CD14-positive monocyte (primary cell): Measurements from ENCODE around the gene SPIRE1. TPM values are rescaled to one million over a fixed set of nuclear protein-coding genes. Genes with fewer than 3 reads are reported as not detected.

ENCODE experiments used
- DNase-seq, 3 donors: peaks; one replicate each; pipeline ENCODE4 v3.0.0-alpha.2; 2011 to 2022
- H2AFZ ChIP-seq: 2 replicates; pipeline ENCODE4 v1.6.0; 2012; ENCODE audit warnings: mild to moderate bottlenecking, low read depth, low read length, inconsistent platforms; ENCODE audit not compliant: insufficient read depth, poor library complexity, severe bottlenecking
- H3K27ac ChIP-seq, 2 donors: 1 replicate in 1 of 2; 2 replicates in 1 of 2; pipeline ENCODE4 v1.5.1; 2012 to 2013; ENCODE audit warnings: low read length in 2 of 2, control low read depth in 1 of 2, inconsistent platforms in 1 of 2, low read depth in 1 of 2, mild to moderate bottlenecking in 1 of 2
- H3K27me3 ChIP-seq, 2 donors: one replicate each; pipeline versions ENCODE4 v1.6.0 to v1.6.1; 2011 to 2013; ENCODE audit warnings: low read length in 2 of 2; ENCODE audit not compliant: control insufficient read depth in 2 of 2, insufficient read depth in 2 of 2
- H3K36me3 ChIP-seq, 2 donors: replicated peaks in 1 of 2; 1 replicate in 1 of 2; 2 replicates in 1 of 2; pipeline versions ENCODE4 v1.5.1 to v1.6.1; 2012 to 2013; ENCODE audit warnings: low read length in 2 of 2, control low read depth in 1 of 2, inconsistent platforms in 1 of 2, mild to moderate bottlenecking in 1 of 2; ENCODE audit not compliant: insufficient read depth in 2 of 2, control insufficient read depth in 1 of 2
- H3K4me1 ChIP-seq, 2 donors: 1 replicate in 1 of 2; 2 replicates in 1 of 2; pipeline versions ENCODE4 v1.5.1 to v1.6.1; 2012 to 2013; ENCODE audit warnings: low read length in 2 of 2, control low read depth in 1 of 2, inconsistent platforms in 1 of 2, mild to moderate bottlenecking in 1 of 2, moderate library complexity in 1 of 2; ENCODE audit not compliant: insufficient read depth in 2 of 2, control insufficient read depth in 1 of 2
- H3K4me2 ChIP-seq: replicated peaks from 2 replicates; pipeline ENCODE3; 2012; ENCODE audit warnings: low read length, moderate library complexity, mild to moderate bottlenecking; ENCODE audit not compliant: poor library complexity, severe bottlenecking; ENCODE audit errors: extremely low read depth
- H3K4me3 ChIP-seq, 3 experiments: fragments of 200-600 bp in 1 of 3; sonication (generic) in 1 of 3; replicated peaks in 1 of 3; 1 replicate in 2 of 3; 2 replicates in 1 of 3; pipeline ENCODE4 v1.5.1; 2011 to 2013; ENCODE audit warnings: low read length in 3 of 3, mild to moderate bottlenecking in 3 of 3, control low read depth in 2 of 3, low read depth in 2 of 3, inconsistent platforms in 1 of 3, moderate library complexity in 1 of 3
- H3K79me2 ChIP-seq: 2 replicates; pipeline ENCODE4 v1.6.0; 2012; ENCODE audit warnings: mild to moderate bottlenecking, control low read depth, inconsistent platforms, low read length, moderate library complexity; ENCODE audit not compliant: insufficient read depth
- H3K9ac ChIP-seq: 2 replicates; pipeline ENCODE4 v1.6.0; 2017; ENCODE audit warnings: low read length, mild to moderate bottlenecking; ENCODE audit not compliant: insufficient read depth, poor library complexity, severe bottlenecking
- H3K9me3 ChIP-seq, 2 donors: replicated peaks in 1 of 2; 1 replicate in 1 of 2; 2 replicates in 1 of 2; pipeline versions ENCODE4 v1.5.1 to v1.6.1; 2012 to 2013; ENCODE audit warnings: low read length in 2 of 2, control low read depth in 1 of 2; ENCODE audit not compliant: control insufficient read depth in 1 of 2, insufficient read depth in 1 of 2
- H4K20me1 ChIP-seq: 2 replicates; pipeline ENCODE4 v1.6.0; 2012; ENCODE audit warnings: mild to moderate bottlenecking, low read length, control low read depth, moderate library complexity; ENCODE audit not compliant: insufficient read depth
- H3K27ac Mint-ChIP-seq, 7 donors: one replicate each; pipeline ENCODE4 v1.8.0; 2020; ENCODE audit warnings: mild to moderate bottlenecking in 7 of 7, mixed read lengths in 7 of 7, moderate library complexity in 6 of 7, inconsistent platforms in 2 of 7
- H3K27me3 Mint-ChIP-seq, 3 donors: one replicate each; pipeline ENCODE4 v1.8.0; 2021 to 2022; ENCODE audit warnings: low read depth in 3 of 3, mild to moderate bottlenecking in 3 of 3, mixed read lengths in 3 of 3, moderate library complexity in 3 of 3, inconsistent platforms in 1 of 3
- H3K36me3 Mint-ChIP-seq, 2 donors: one replicate each; pipeline ENCODE4 v1.8.0; 2020; ENCODE audit warnings: mixed read lengths in 2 of 2, inconsistent platforms in 1 of 2, mild to moderate bottlenecking in 1 of 2
- H3K4me1 Mint-ChIP-seq: one replicate; pipeline ENCODE4 v1.8.0; 2020; ENCODE audit warnings: mild to moderate bottlenecking, mixed read lengths
- H3K4me3 Mint-ChIP-seq, 2 donors: one replicate each; pipeline ENCODE4 v1.8.0; 2020; ENCODE audit warnings: mild to moderate bottlenecking in 2 of 2, mixed read lengths in 2 of 2, moderate library complexity in 1 of 2
- H3K9me3 Mint-ChIP-seq, 7 donors: one replicate each; pipeline ENCODE4 v1.8.0; 2020 to 2022; ENCODE audit warnings: mixed read lengths in 7 of 7, mild to moderate bottlenecking in 6 of 7, moderate library complexity in 6 of 7, inconsistent platforms in 2 of 7
- WGBS: methylation state at CpG from one replicate; pipeline ENCODE4 v1.1.5; 2013; ENCODE audit warnings: missing lambda C conversion rate; ENCODE audit not compliant: insufficient coverage; 5-methylcytosine and 5-hydroxymethylcytosine counted together
- intact Hi-C, 2 donors: fragments of 100-400 bp; cut with micrococcal nuclease; formaldehyde crosslinking; loops; one replicate each; pipeline versions ENCODE4 v1.15.0 to v1.15.1; 2023
- polyA plus RNA-seq, 3 donors: library from polyadenylated mRNA; depleted of rRNA in 1 of 3; unstranded in 2 of 3; stranded (reverse) in 1 of 3; fragments of 300-500 nt in 2 of 3; fragments of >200 nt in 1 of 3; fragmentation: Illumina TruSeq in 2 of 3; gene quantifications; 1 replicate in 2 of 3; 2 replicates in 1 of 3; pipeline ENCODE4 v1.2.3, GENCODE V29; 2012 to 2021
- TF ChIP-seq, protein P1 (sequence below): fragments of 200-600 bp; IDR thresholded peaks from one replicate; pipeline ENCODE4 v1.8.0; 2022; ENCODE audit warnings: antibody characterized with exemption, mild to moderate bottlenecking

The SPIRE1 gene
- polyA plus RNA-seq, 3 donors: 1.7 to 1.9 (median 1.8) TPM

DNA sequence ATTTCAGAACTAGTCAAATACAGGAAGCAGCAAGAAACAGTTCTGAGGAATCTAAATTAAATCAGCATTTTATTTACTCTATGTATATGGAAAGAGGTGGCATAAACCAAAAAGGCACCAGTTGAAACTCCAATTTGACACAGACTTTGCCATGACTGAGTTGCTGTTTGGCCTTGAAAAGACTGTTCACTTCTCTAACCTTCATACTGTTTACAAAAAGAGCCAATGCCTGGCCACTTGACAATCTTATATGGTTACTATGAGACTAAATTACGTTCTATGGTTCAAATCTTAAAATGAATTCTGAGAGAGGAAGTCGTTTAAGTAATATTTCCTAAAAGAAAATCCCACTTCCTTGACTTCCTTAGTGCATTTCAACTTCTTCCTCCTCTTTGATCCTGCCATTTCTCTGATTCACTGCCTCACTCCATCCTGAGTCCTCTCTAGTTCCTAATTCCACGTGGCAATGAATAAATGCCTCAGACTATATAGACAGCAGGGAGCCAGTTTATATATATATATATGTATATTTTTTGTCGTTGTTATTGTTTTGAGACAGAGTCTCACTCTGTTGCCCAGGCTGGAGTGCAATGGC, 31.4 kb upstream of the SPIRE1 start:
- no peaks in the 10 kb centered on the region for H3K4me1 ChIP-seq
- no peak overlapping the region for H2AFZ ChIP-seq
- no peak overlapping the region for H3K4me2 ChIP-seq
- no peak overlapping the region for H3K27ac ChIP-seq
- intact Hi-C loops: no loop called here
- Mint-ChIP-seq H3K27me3 (peaks cover 0 to 2% (median 2%) of the 10 kb centered on the region in 3 donors), H3K4me3 (no peak overlapping the region), H3K9me3 (no peaks in the 10 kb centered on the region), H3K36me3 (peaks cover 5 to 30% of the 10 kb centered on the region in 2 donors), H3K27ac (peak overlapping the region in 2 of 7 donors; percentile 21 to 32), H3K4me1 (peaks cover 8% of the 10 kb centered on the region)
- H4K20me1 ChIP-seq: no peaks in the 10 kb centered on the region
- TF ChIP-seq, protein P1, sequence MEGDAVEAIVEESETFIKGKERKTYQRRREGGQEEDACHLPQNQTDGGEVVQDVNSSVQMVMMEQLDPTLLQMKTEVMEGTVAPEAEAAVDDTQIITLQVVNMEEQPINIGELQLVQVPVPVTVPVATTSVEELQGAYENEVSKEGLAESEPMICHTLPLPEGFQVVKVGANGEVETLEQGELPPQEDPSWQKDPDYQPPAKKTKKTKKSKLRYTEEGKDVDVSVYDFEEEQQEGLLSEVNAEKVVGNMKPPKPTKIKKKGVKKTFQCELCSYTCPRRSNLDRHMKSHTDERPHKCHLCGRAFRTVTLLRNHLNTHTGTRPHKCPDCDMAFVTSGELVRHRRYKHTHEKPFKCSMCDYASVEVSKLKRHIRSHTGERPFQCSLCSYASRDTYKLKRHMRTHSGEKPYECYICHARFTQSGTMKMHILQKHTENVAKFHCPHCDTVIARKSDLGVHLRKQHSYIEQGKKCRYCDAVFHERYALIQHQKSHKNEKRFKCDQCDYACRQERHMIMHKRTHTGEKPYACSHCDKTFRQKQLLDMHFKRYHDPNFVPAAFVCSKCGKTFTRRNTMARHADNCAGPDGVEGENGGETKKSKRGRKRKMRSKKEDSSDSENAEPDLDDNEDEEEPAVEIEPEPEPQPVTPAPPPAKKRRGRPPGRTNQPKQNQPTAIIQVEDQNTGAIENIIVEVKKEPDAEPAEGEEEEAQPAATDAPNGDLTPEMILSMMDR: no peak
- no peaks in the 10 kb centered on the region for H3K79me2 ChIP-seq
- no peaks in the 10 kb centered on the region for H3K27me3 ChIP-seq
- no peaks in the 10 kb centered on the region for H3K9me3 ChIP-seq
- H3K9ac ChIP-seq: no peak overlapping the region
- peaks cover 10 to 26% of the 10 kb centered on the region in 2 donors for H3K36me3 ChIP-seq
- no peak for DNase-seq
- WGBS: no CpG with 5 or more reads among the region's 4 CpGs
- no peak overlapping the region for H3K4me3 ChIP-seq

DNA sequence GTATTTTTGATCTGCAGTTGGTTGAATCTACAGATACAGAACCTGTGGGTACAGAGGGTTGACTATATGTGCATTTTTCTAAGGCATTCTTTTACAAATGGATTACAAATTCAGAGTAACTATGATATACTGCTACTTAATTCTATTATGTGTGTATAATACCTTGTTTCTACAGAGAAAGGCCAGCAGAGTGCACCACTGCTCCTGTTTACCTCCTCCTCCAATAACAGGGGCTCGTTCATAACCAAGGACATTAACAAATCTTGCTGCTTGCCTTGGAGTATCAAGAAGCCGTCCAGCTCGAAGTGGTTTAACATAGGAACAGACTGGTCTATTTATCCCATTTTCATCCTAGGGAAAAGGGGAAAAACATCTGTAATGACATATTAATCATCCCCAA, 28.2 kb upstream of the SPIRE1 start:
- peaks cover 8 to 24% of the 10 kb centered on the region in 2 donors for H3K36me3 ChIP-seq

More for the DNA sequence above, 28.2 kb upstream of the SPIRE1 start:
- TF ChIP-seq, protein P1: no peak
- H3K79me2 ChIP-seq: no peaks in the 10 kb centered on the region
- no peak for DNase-seq
- no peak overlapping the region for H3K9ac ChIP-seq
- H3K27ac ChIP-seq: no peak overlapping the region
- Mint-ChIP-seq H3K4me3 (no peak overlapping the region), H3K27me3 (peaks cover 0 to 2% (median 2%) of the 10 kb centered on the region in 3 donors), H3K9me3 (no peaks in the 10 kb centered on the region), H3K27ac (peak overlapping the region in 1 of 7 donors; percentile 72), H3K36me3 (peaks cover 0 to 31% of the 10 kb centered on the region in 2 donors), H3K4me1 (peaks cover 5% of the 10 kb centered on the region)
- no peak overlapping the region for H3K4me3 ChIP-seq
- H3K27me3 ChIP-seq: no peaks in the 10 kb centered on the region
- no peak overlapping the region for H2AFZ ChIP-seq
- H3K4me2 ChIP-seq: no peak overlapping the region
- no peaks in the 10 kb centered on the region for H3K9me3 ChIP-seq
- WGBS: no CpG with 5 or more reads among the region's 3 CpGs
- intact Hi-C loops: no loop called here
- no peaks in the 10 kb centered on the region for H4K20me1 ChIP-seq
- no peaks in the 10 kb centered on the region for H3K4me1 ChIP-seq
